IPS-18c (cell line): ENCODE results near the gene SPTA1.

Source experiments
- H3K4me3 ChIP-seq: 2 replicates; pipeline ENCODE4 v1.7.0; 2013; ENCODE audit warnings: low read depth, mild to moderate bottlenecking, low read length, moderate library complexity; ENCODE audit not compliant: insufficient read depth
- H3K9me3 ChIP-seq: one replicate; pipeline ENCODE4 v1.6.1; 2013; ENCODE audit warnings: mild to moderate bottlenecking, low read length, moderate library complexity; ENCODE audit not compliant: control insufficient read depth, insufficient read depth

The SPTA1 gene

GRCh38 chr1:158686111-158687009, at the start of gene SPTA1:
Gene SPTA1, minus strand, starts transcription at chr1:158686715. Its CDS starts 198 bp downstream, at chr1:158686517.
- H3K4me3 ChIP-seq: no peak within 1 kb of the TSS
- no peaks in the 10 kb centered on the region for H3K9me3 ChIP-seq

GRCh38 chr1:158735848-158736247, 49.3 kb upstream of the SPTA1 start:
- Histone ChIP-seq H3K9me3 (no peaks in the 10 kb centered on the region), H3K4me3 (no peak overlapping the region)

DNA sequence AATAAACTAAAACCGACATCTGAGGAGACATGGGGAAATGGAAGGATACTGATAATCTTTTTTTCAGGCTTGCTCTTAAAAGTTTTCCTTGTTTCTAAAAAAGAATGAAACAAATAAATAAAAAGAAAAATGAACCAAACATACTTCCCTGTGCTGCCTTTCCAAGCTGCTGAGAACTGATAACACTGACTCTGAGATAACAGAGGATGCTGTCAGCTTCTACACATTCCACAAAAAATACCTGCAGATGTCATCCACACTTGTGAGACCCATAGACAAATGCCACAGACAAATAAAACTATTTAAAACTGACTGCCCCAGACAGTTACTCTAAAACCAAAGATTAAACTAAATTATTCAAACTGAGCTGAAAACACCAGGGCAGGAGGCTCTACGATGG, 46.0 kb upstream of the SPTA1 start:
- Histone ChIP-seq H3K9me3 (no peaks in the 10 kb centered on the region), H3K4me3 (no peak overlapping the region)

- H3K9me3 ChIP-seq: no peaks in the 10 kb centered on the region
- no peak overlapping the region for H3K4me3 ChIP-seq
Measured at GRCh38 chr1:158731707-158732106, 45.2 kb upstream of the SPTA1 start.

- no peak overlapping the region for H3K4me3 ChIP-seq
- no peaks in the 10 kb centered on the region for H3K9me3 ChIP-seq
Measured at GRCh38 chr1:158730453-158730852, 43.9 kb upstream of the SPTA1 start.

GRCh38 chr1:158728510-158729225, 42.2 kb upstream of the SPTA1 start:
- Histone ChIP-seq H3K4me3 (no peak overlapping the region), H3K9me3 (no peaks in the 10 kb centered on the region)

DNA sequence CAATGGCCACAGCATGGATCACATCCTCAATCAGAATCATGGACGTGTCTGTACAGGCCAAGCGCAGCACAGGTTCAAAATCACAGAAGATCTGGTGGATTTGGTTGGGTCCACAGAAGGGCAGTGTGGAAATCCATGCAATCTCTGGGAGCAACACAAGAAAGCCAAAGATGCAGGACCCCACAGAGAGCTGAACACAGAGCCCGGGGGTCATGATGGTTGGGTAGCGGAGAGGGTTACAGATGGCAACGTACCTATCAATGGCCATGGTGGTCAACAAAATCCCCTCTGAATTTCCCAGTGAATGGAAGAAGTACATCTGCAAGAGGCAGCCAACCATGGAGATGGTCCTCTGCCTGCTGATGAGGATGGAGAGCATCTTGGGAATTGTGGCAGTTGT, 37.9 kb upstream of the SPTA1 start:
- H3K9me3 ChIP-seq: no peaks in the 10 kb centered on the region
- no peak overlapping the region for H3K4me3 ChIP-seq

GRCh38 chr1:158720620-158721019, 34.1 kb upstream of the SPTA1 start, which contains the start of gene OR6K3:
Gene OR6K3, minus strand, starts transcription at chr1:158720720. Its CDS starts 2,605 bp downstream, at chr1:158718115.
- H3K9me3 ChIP-seq: no peaks in the 10 kb centered on the region
- H3K4me3 ChIP-seq: no peak within 1 kb of the TSS

DNA sequence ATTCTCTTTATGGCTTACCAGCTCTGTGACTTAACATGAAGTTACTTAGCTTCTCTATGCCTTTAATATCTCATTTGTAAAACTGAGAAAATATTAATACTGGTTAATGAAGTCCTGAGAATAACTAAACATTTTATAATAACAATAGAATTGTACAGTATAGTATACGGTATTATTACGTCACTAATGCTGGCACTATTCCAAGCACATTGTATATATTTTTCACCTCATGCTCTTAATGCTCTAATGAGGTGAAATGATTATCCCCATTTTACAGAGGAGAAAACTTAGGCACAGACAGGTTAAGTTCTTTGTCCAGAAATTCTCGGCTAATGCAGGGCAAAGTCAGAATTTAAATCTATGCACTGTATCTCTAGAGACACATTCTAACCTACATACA, 33.1 kb upstream of the SPTA1 start:
- H3K9me3 ChIP-seq: no peaks in the 10 kb centered on the region
- no peak overlapping the region for H3K4me3 ChIP-seq

DNA sequence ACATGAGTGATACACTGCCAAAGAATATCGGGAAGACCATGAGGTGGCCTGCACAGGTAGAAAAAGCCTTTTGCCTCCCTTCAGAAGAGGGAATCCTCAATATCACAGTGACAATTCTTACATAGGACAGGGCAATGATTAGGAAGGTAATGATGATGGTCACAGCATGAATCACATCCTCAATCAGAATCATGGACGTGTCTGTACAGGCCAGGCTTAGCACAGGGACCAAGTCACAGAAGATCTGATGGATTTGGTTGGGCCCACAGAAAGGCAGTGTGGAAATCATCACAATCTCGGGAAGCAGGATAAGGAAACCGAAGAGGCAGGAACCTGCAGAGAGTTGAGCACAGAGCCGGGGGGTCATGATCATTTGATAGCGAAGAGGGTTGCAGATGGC, 30.8 kb upstream of the SPTA1 start:
- Histone ChIP-seq H3K4me3 (no peak overlapping the region), H3K9me3 (no peaks in the 10 kb centered on the region)

DNA sequence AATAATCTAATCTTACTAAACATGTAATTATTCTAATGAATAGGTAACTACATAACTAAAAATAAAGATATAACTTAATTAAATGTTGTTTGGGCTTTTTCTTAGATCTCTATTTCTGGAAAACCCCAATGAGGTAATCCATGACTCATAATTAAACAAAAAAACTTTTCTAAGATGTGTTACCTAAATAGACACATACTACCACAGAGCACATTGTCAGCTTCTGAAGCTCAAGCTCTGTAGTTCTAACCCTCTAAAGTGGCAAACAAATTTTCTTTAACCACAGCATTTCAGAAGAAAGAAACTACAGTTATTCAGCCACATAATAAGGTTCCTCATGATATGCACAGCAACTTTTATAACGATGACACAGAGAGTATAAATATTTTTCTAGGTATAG, 29.8 kb upstream of the SPTA1 start:
- H3K4me3 ChIP-seq: no peak overlapping the region
- H3K9me3 ChIP-seq: no peaks in the 10 kb centered on the region

DNA sequence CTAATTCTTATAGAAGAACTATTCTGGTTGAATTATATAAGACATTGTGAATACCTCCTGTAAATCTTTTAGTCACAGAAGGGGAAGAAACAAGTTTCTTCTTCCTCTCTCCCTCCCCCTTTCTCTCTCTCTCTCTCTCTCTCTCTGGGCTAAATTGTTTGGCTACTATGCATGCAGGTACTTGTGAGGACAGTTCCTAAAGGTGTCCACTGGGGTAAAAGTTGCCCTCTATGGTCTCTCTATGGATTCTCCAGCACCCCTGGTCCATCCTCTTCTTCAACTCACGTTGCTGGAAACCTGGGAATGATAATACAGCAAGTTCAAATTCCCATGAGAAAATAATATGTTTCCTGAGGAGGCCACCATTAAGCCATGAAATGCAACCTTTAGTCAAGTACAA, 28.2 kb upstream of the SPTA1 start:
- Histone ChIP-seq H3K9me3 (no peaks in the 10 kb centered on the region), H3K4me3 (no peak overlapping the region)

- no peaks in the 10 kb centered on the region for H3K9me3 ChIP-seq
- no peak overlapping the region for H3K4me3 ChIP-seq
Measured at GRCh38 chr1:158711098-158711497, 24.6 kb upstream of the SPTA1 start.

GRCh38 chr1:158706096-158706495, 19.6 kb upstream of the SPTA1 start:
- H3K9me3 ChIP-seq: no peaks in the 10 kb centered on the region
- H3K4me3 ChIP-seq: no peak overlapping the region

- no peak within 1 kb of the TSS for H3K4me3 ChIP-seq
- H3K9me3 ChIP-seq: no peaks in the 10 kb centered on the region
Measured at GRCh38 chr1:158700552-158700951, 14.0 kb upstream of the SPTA1 start, which contains the start of gene OR6K2. Gene OR6K2, minus strand, starts transcription at chr1:158700652. Its CDS starts 0 bp downstream, at chr1:158700652.

- Histone ChIP-seq H3K4me3 (no peak overlapping the region), H3K9me3 (no peaks in the 10 kb centered on the region)
Measured at GRCh38 chr1:158694596-158694995, 8.1 kb upstream of the SPTA1 start.

DNA sequence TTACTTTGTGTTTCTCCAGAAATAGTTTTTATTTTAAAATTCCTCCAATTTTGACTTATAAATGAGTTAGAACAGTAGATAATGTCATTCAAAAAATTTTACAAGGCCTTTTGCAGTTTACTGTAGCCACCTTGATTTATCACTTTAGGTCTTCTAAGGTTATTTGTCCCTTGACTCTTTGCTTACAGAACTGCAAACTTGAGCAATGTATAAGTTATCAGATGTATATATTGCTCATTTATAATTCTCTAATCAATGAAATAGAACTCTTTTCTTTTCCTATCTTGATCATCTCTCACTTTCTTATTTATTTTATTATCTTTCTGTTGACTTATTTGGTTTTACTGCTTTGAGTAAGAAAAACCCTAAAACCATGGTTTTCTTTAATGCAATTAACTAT, 5.8 kb upstream of the SPTA1 start:
- Histone ChIP-seq H3K4me3 (no peak overlapping the region), H3K9me3 (no peaks in the 10 kb centered on the region)

GRCh38 chr1:158691907-158692306, 5.4 kb upstream of the SPTA1 start:
- Histone ChIP-seq H3K9me3 (no peaks in the 10 kb centered on the region), H3K4me3 (no peak overlapping the region)
